ENCODE measurements around the gene PI4K2B. TPM values are rescaled to one million over a fixed set of nuclear protein-coding genes. Genes with fewer than 3 reads are reported as not detected.

The PI4K2B gene
- total and polyA plus RNA-seq, 2 of the 13 experiments (the other 11 are each of a cell fraction or from before 2014, with no cell fraction given) = 6.9 to 25.8 TPM

- TF ChIP-seq ZNF598 (CRISPR knock-in tag; IDR thresholded peaks at IDR 0.05; ENCODE audit: borderline replicate concordance) (peak; percentile 80; the same call in 1 of the 2 replicates), ZBTB4 (CRISPR knock-in tag; IDR thresholded peaks at IDR 0.05; ENCODE audit: borderline replicate concordance) (peak; percentile 94), ARID5B (CRISPR knock-in tag; IDR thresholded peaks at IDR 0.05) (peak; percentile 84; the same call in 1 of the 2 replicates), ZNF513 (CRISPR knock-in tag; conservative IDR thresholded peaks at IDR 0.05) (no peak), ZNF879 (CRISPR knock-in tag; IDR thresholded peaks at IDR 0.05) (no peak), ZNF790 (CRISPR knock-in tag; IDR thresholded peaks at IDR 0.05; ENCODE audit: borderline replicate concordance) (peak; percentile 64; the same call in 1 of the 2 replicates), RAD51 (IDR thresholded peaks at IDR 0.05; ENCODE audit: borderline replicate concordance) (no peak), XRCC5 (optimal IDR thresholded peaks at IDR 0.05; ENCODE audit: low read length) (peak; percentile 100), ZNF276 (CRISPR knock-in tag; IDR thresholded peaks at IDR 0.05; ENCODE audit: low read depth) (0 out of 2 replicates have a peak, but pooled peaks have one; percentile 27), ZNF670 (CRISPR knock-in tag; IDR thresholded peaks at IDR 0.05; ENCODE audit: borderline replicate concordance) (peak; percentile 94), DR1 (CRISPR knock-in tag; IDR thresholded peaks at IDR 0.05) (peak; percentile 71), ATF7-NPFF (CRISPR knock-in tag; IDR thresholded peaks at IDR 0.05; ENCODE audit: low read depth) (no peak; the same call in 1 of the 2 replicates)
- TF ChIP-seq, protein P1, sequence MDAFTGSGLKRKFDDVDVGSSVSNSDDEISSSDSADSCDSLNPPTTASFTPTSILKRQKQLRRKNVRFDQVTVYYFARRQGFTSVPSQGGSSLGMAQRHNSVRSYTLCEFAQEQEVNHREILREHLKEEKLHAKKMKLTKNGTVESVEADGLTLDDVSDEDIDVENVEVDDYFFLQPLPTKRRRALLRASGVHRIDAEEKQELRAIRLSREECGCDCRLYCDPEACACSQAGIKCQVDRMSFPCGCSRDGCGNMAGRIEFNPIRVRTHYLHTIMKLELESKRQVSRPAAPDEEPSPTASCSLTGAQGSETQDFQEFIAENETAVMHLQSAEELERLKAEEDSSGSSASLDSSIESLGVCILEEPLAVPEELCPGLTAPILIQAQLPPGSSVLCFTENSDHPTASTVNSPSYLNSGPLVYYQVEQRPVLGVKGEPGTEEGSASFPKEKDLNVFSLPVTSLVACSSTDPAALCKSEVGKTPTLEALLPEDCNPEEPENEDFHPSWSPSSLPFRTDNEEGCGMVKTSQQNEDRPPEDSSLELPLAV (CRISPR knock-in tag; conservative IDR thresholded peaks at IDR 0.05; ENCODE audit: low read depth) = no peak; the same call in 1 of the 2 replicates
These were observed 78.8 kb downstream of the PI4K2B start, which contains the start of gene ZCCHC4 (continued) for GRCh38 chr4:25312496-25313200.

Measured in HepG2 (cell line).